Endothelial cell (in vitro differentiated cells): ENCODE measurements around the gene NCBP3. TPM values are rescaled to one million over a fixed set of nuclear protein-coding genes. Genes with fewer than 3 reads are reported as not detected.

Source experiments
- DNase-seq: peaks from one replicate; pipeline ENCODE4 v3.0.0; 2021; ENCODE audit warnings: low spot score
- H3K27ac Mint-ChIP-seq: one replicate; pipeline ENCODE4 v1.8.0; 2021; ENCODE audit warnings: mixed read lengths, inconsistent platforms; ENCODE audit not compliant: unreplicated experiment
- H3K27me3 Mint-ChIP-seq: one replicate; pipeline ENCODE4 v1.8.0; 2021; ENCODE audit warnings: mild to moderate bottlenecking, moderate library complexity, mixed read lengths, inconsistent platforms; ENCODE audit not compliant: unreplicated experiment
- H3K36me3 Mint-ChIP-seq: one replicate; pipeline ENCODE4 v1.8.0; 2021; ENCODE audit warnings: mild to moderate bottlenecking, low read depth, mixed read lengths, inconsistent platforms; ENCODE audit not compliant: unreplicated experiment
- H3K4me1 Mint-ChIP-seq: one replicate; pipeline ENCODE4 v1.8.0; 2021; ENCODE audit warnings: mild to moderate bottlenecking, mixed read lengths, inconsistent platforms; ENCODE audit not compliant: unreplicated experiment
- H3K4me3 Mint-ChIP-seq: one replicate; pipeline ENCODE4 v1.8.0; 2021; ENCODE audit warnings: mild to moderate bottlenecking, mixed read lengths, inconsistent platforms; ENCODE audit not compliant: unreplicated experiment
- H3K9me3 Mint-ChIP-seq: one replicate; pipeline ENCODE4 v1.8.0; 2021; ENCODE audit warnings: mixed read lengths, inconsistent platforms; ENCODE audit not compliant: unreplicated experiment
- CTCF ChIP-seq: fragments of 200-600 bp; sonication (generic); IDR thresholded peaks from one replicate; pipeline ENCODE4 v1.5.0; 2021; ENCODE audit warnings: antibody characterized with exemption; ENCODE audit not compliant: unreplicated experiment
- total RNA-seq: library from RNA; stranded (reverse); fragmentation: NEBNext Ultra II Directional; extraction: Animal tissue kit (Norgen Biotek cat#: 25700); gene quantifications from one replicate; pipeline ENCODE4 v1.2.1, GENCODE V29; 2021; ENCODE audit not compliant: unreplicated experiment

NCBP3 gene
- total RNA-seq, 1 donor from 2014 or later: 84.4 TPM

- DNase-seq: peak; percentile 52
- peaks cover 9% of the 10 kb centered on the region for H3K36me3 Mint-ChIP-seq
- peak overlapping the region; percentile 97 for H3K4me3 Mint-ChIP-seq
- peaks cover 13% of the 10 kb centered on the region for H3K4me1 Mint-ChIP-seq
- peaks cover 4% of the 10 kb centered on the region for H3K27me3 Mint-ChIP-seq
- TF ChIP-seq CTCF: peak; percentile 37
- H3K27ac Mint-ChIP-seq: no peak overlapping the region
- no peaks in the 10 kb centered on the region for H3K9me3 Mint-ChIP-seq
These were observed 2.0 kb downstream of the NCBP3 start for GRCh38 chr17:3843935-3844516.

- Mint-ChIP-seq H3K36me3 (peaks cover 19% of the 10 kb centered on the region), H3K27ac (no peak overlapping the region), H3K9me3 (no peaks in the 10 kb centered on the region), H3K4me3 (no peak overlapping the region), H3K4me1 (no peaks in the 10 kb centered on the region), H3K27me3 (no peaks in the 10 kb centered on the region)
- no peak for TF ChIP-seq CTCF
- no peak for DNase-seq
These were observed 7.8 kb downstream of the NCBP3 start for GRCh38 chr17:3838206-3838605.

GRCh38 chr17:3836551-3836950 lies 9.5 kb downstream of the NCBP3 start:
- H3K27me3 Mint-ChIP-seq: no peaks in the 10 kb centered on the region
- no peaks in the 10 kb centered on the region for H3K4me1 Mint-ChIP-seq
- no peak overlapping the region for H3K27ac Mint-ChIP-seq

GRCh38 chr17:3835410-3836229 lies 10.4 kb downstream of the NCBP3 start:
- no peak for TF ChIP-seq CTCF
- Mint-ChIP-seq H3K4me1 (no peaks in the 10 kb centered on the region), H3K27me3 (no peaks in the 10 kb centered on the region), H3K9me3 (no peaks in the 10 kb centered on the region), H3K36me3 (peaks cover 19% of the 10 kb centered on the region), H3K27ac (no peak overlapping the region), H3K4me3 (no peak overlapping the region)
- no peak for DNase-seq

More at GRCh38 chr17:3836551-3836950, 9.5 kb downstream of the NCBP3 start:
- no peak overlapping the region for H3K4me3 Mint-ChIP-seq
- peaks cover 19% of the 10 kb centered on the region for H3K36me3 Mint-ChIP-seq
- DNase-seq: no peak
- TF ChIP-seq CTCF: no peak
- H3K9me3 Mint-ChIP-seq: no peaks in the 10 kb centered on the region

- Mint-ChIP-seq H3K4me3 (no peak overlapping the region), H3K36me3 (peaks cover 19% of the 10 kb centered on the region), H3K27ac (no peak overlapping the region), H3K9me3 (no peaks in the 10 kb centered on the region), H3K4me1 (no peaks in the 10 kb centered on the region), H3K27me3 (no peaks in the 10 kb centered on the region)
- no peak for DNase-seq
- no peak for TF ChIP-seq CTCF
These were observed 11.2 kb downstream of the NCBP3 start for GRCh38 chr17:3834811-3835210.
